ENCODE results near the gene UAP1L1. TPM values are rescaled to one million over a fixed set of nuclear protein-coding genes. Genes with fewer than 3 reads are reported as not detected.

Gene UAP1L1
- total RNA-seq, 2 experiments from 2014 or later: 27.2 to 29.6 TPM

GRCh38 chr9:137080260-137081122, 3.2 kb downstream of the UAP1L1 start:
- ChIA-PET CTCF (interaction anchor here (1.0 kb wide), 1 partner anchor 12 kb away, joined by 3 read pairs; no protein-coding TSS in a partner anchor), POLR2A (no interaction called here)

GRCh38 chr9:137082222-137082924, 5.1 kb downstream of the UAP1L1 start:
- POLR2A ChIA-PET: interaction anchor here (1.0 kb wide), 1 partner anchor 12 kb away, joined by 4 read pairs; the partner anchor contains the start of gene SAPCD2
- CTCF ChIA-PET: interaction anchor here (8.4 kb wide), 1 partner anchor 15 kb away, joined by 72 read pairs; the partner anchor contains the start of gene SAPCD2

GRCh38 chr9:137082925-137083290, 5.6 kb downstream of the UAP1L1 start:
- POLR2A ChIA-PET: no interaction called here
- CTCF ChIA-PET: interaction anchor here (8.4 kb wide), 1 partner anchor 15 kb away, joined by 72 read pairs; the partner anchor contains the start of gene SAPCD2

- POLR2A ChIA-PET: no interaction called here
- CTCF ChIA-PET: interaction anchor here (8.4 kb wide), 1 partner anchor 16 kb away, joined by 72 read pairs; the partner anchor contains the start of gene SAPCD2
Observed at GRCh38 chr9:137083394-137084004, 6.2 kb downstream of the UAP1L1 start.

- CTCF ChIA-PET: interaction anchor here (0.6 to 8.4 kb wide), 5 partner anchors 11 to 202 kb away, joined by 3 to 72 read pairs (median 4); partner anchors contain the start of gene SAPCD2
Observed at GRCh38 chr9:137084526-137084925, 7.2 kb downstream of the UAP1L1 start.

GRCh38 chr9:137085920-137086530, 8.7 kb downstream of the UAP1L1 start:
- POLR2A ChIA-PET: interaction anchor here (0.6 to 2.7 kb wide), 14 partner anchors 10 to 519 kb away, joined by 3 to 33 read pairs (median 4); partner anchors contain the start of genes ABCA2, ARRDC1, DPP7 and RNF208
- CTCF ChIA-PET: interaction anchor here (0.7 to 8.4 kb wide), 8 partner anchors 10 to 194 kb away, joined by 3 to 72 read pairs (median 6); partner anchors contain the start of genes SAPCD2 and TUBB4B

More at GRCh38 chr9:137084526-137084925, 7.2 kb downstream of the UAP1L1 start:
- POLR2A ChIA-PET: interaction anchor here (0.6 to 2.7 kb wide), 3 partner anchors 10 to 540 kb away, joined by 3 to 28 read pairs (median 5); partner anchors contain the start of gene SAPCD2

GRCh38 chr9:137086531-137087408, 9.5 kb downstream of the UAP1L1 start, which contains the start of gene MAN1B1:
Gene MAN1B1 (plus strand): TSS chr9:137086985. CDS start chr9:137087000, 15 bp downstream.
- CTCF ChIA-PET: interaction anchor here (0.7 to 8.4 kb wide), 8 partner anchors 9 to 154 kb away, joined by 3 to 72 read pairs (median 6); partner anchors contain the start of genes SAPCD2 and TUBB4B
- POLR2A ChIA-PET: interaction anchor here (0.6 to 2.7 kb wide), 19 partner anchors 9 to 519 kb away, joined by 3 to 33 read pairs (median 4); partner anchors contain the start of genes ABCA2, ARRDC1, DPP7 and RABL6

- POLR2A ChIA-PET: interaction anchor here (0.6 to 2.7 kb wide), 9 partner anchors 9 to 360 kb away, joined by 3 to 33 read pairs (median 4); partner anchors contain the start of genes RABL6, RNF208, TUBB4B and UAP1L1
Observed at GRCh38 chr9:137087409-137087925, 10.2 kb downstream of the UAP1L1 start.

GRCh38 chr9:137088121-137088520, 10.8 kb downstream of the UAP1L1 start:
- POLR2A ChIA-PET: interaction anchor here (0.6 to 1.5 kb wide), 4 partner anchors 21 to 331 kb away, joined by 3 to 4 read pairs (median 4); partner anchors contain the start of gene RABL6
- CTCF ChIA-PET: interaction anchor here (0.5 to 8.4 kb wide), 3 partner anchors 21 to 421 kb away, joined by 3 to 72 read pairs (median 3); partner anchors contain the start of gene SAPCD2

More at GRCh38 chr9:137087409-137087925, 10.2 kb downstream of the UAP1L1 start:
- CTCF ChIA-PET: interaction anchor here (0.5 to 8.4 kb wide), 5 partner anchors 9 to 421 kb away, joined by 3 to 72 read pairs (median 7); partner anchors contain the start of gene SAPCD2

- ChIA-PET POLR2A (interaction anchor here (1.1 kb wide), 1 partner anchor 19 kb away, joined by 3 read pairs; no protein-coding TSS in a partner anchor), CTCF (interaction anchor here (1.0 to 8.4 kb wide), 2 partner anchors 22 to 147 kb away, joined by 3 to 72 read pairs; partner anchors contain the start of gene SAPCD2)
Observed at GRCh38 chr9:137089232-137089947, 12.1 kb downstream of the UAP1L1 start.

GRCh38 chr9:137095664-137096517, 18.6 kb downstream of the UAP1L1 start:
- CTCF ChIA-PET: interaction anchor here (0.5 to 2.7 kb wide), 19 partner anchors 9 to 289 kb away, joined by 3 to 15 read pairs (median 4); partner anchors contain the start of genes FUT7, MAN1B1, RABL6 and SAPCD2
- POLR2A ChIA-PET: interaction anchor here (0.6 to 2.5 kb wide), 10 partner anchors 9 to 669 kb away, joined by 3 to 33 read pairs (median 5); partner anchors contain the start of genes ANAPC2, MAN1B1, SAPCD2 and SSNA1

- CTCF ChIA-PET: interaction anchor here (0.6 to 2.7 kb wide), 5 partner anchors 10 to 152 kb away, joined by 3 to 15 read pairs (median 6); partner anchors contain the start of genes MAN1B1 and SAPCD2
- POLR2A ChIA-PET: interaction anchor here (1.2 to 2.5 kb wide), 5 partner anchors 11 to 72 kb away, joined by 3 to 33 read pairs (median 5); partner anchors contain the start of genes MAN1B1 and SAPCD2
Observed at GRCh38 chr9:137096785-137097546, 19.6 kb downstream of the UAP1L1 start.

- POLR2A ChIA-PET: interaction anchor here (1.2 to 2.5 kb wide), 2 partner anchors 12 to 71 kb away, joined by 3 to 33 read pairs; partner anchors contain the start of gene MAN1B1
- CTCF ChIA-PET: interaction anchor here (0.6 to 2.7 kb wide), 2 partner anchors 139 to 151 kb away, joined by 3 to 14 read pairs; no protein-coding TSS in a partner anchor
Observed at GRCh38 chr9:137097761-137098462, 20.6 kb downstream of the UAP1L1 start.
